Measurements from ENCODE around the gene DGKI.
A peak's percentile ranks its signal among the peaks of the same experiment; 100 is the strongest.

The DGKI gene

GRCh38 chr7:137446025-137446424 lies 400.7 kb downstream of the DGKI start:
- peak in 1 of 2 donors; percentile 18 for DNase-seq (ENCODE audit: low read depth in 2 of 2)
- H3K4me3 ChIP-seq (replicated peaks in 1 of 2; ENCODE audit: low read depth in 2 of 2, low read length in 2 of 2) = no peak overlapping the region
- TF ChIP-seq, protein P1, sequence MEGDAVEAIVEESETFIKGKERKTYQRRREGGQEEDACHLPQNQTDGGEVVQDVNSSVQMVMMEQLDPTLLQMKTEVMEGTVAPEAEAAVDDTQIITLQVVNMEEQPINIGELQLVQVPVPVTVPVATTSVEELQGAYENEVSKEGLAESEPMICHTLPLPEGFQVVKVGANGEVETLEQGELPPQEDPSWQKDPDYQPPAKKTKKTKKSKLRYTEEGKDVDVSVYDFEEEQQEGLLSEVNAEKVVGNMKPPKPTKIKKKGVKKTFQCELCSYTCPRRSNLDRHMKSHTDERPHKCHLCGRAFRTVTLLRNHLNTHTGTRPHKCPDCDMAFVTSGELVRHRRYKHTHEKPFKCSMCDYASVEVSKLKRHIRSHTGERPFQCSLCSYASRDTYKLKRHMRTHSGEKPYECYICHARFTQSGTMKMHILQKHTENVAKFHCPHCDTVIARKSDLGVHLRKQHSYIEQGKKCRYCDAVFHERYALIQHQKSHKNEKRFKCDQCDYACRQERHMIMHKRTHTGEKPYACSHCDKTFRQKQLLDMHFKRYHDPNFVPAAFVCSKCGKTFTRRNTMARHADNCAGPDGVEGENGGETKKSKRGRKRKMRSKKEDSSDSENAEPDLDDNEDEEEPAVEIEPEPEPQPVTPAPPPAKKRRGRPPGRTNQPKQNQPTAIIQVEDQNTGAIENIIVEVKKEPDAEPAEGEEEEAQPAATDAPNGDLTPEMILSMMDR (IDR thresholded peaks at IDR 0.05; ENCODE audit: low read depth, low read length) = no peak

DNA sequence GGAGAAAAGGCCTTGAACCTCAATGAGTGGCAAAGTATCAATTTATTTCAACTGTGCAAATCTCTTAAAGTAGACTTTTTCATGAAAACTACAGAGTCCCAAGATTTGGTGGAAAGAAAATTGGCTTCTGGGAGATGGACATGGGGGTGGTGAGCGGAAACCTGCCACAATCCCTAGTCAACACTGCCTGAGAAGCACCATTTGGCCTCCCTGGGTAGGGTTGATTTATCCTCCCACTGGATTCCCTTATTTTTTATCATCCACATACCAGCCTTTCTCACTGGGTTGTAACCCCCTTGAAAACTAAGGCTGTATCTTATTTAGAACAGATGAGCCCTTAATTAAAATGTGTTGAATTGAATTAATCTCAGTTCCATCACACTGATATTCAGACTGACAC lies 401.5 kb downstream of the DGKI start:
- no peak for DNase-seq (ENCODE audit: low read depth in 2 of 2)
- TF ChIP-seq, protein P1 (IDR thresholded peaks at IDR 0.05; ENCODE audit: low read depth, low read length) = no peak
- H3K4me3 ChIP-seq (replicated peaks in 1 of 2; ENCODE audit: low read depth in 2 of 2, low read length in 2 of 2) = no peak overlapping the region

- TF ChIP-seq, protein P1 (IDR thresholded peaks at IDR 0.05; ENCODE audit: low read depth, low read length) = no peak
- peak; percentile 52 to 57 for DNase-seq (ENCODE audit: low read depth in 2 of 2)
- no peak overlapping the region for H3K4me3 ChIP-seq (replicated peaks in 1 of 2; ENCODE audit: low read depth in 2 of 2, low read length in 2 of 2)
Observed at GRCh38 chr7:137443616-137444015, 403.2 kb downstream of the DGKI start.

DNA sequence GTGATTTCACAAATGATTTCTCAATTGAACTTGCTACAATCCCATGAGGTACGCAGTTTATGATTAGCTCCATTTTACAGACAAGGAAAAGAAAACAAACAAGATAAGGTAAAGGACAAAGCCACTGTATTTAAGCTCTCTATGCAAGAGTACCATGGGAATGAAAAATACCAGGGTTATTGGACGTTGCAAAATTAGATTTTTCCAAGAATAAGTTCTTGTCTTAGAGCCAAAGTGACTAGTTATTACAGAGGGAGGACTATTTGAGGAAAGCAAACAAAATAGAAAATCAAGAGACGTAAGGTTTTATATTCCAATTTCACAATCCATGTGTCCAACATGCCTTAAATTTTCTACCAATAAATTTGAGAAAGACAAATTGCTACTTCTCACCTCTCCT lies 405.3 kb downstream of the DGKI start:
- no peak overlapping the region for H3K4me3 ChIP-seq (replicated peaks in 1 of 2; ENCODE audit: low read depth in 2 of 2, low read length in 2 of 2)
- DNase-seq (ENCODE audit: low read depth in 2 of 2) = peak; percentile 20 to 48
- TF ChIP-seq, protein P1 (IDR thresholded peaks at IDR 0.05; ENCODE audit: low read depth, low read length) = no peak

- TF ChIP-seq, protein P1 (IDR thresholded peaks at IDR 0.05; ENCODE audit: low read depth, low read length) = no peak
- DNase-seq (ENCODE audit: low read depth in 2 of 2) = no peak
- no peak overlapping the region for H3K4me3 ChIP-seq (replicated peaks in 1 of 2; ENCODE audit: low read depth in 2 of 2, low read length in 2 of 2)
Observed at GRCh38 chr7:137439829-137440825, 406.6 kb downstream of the DGKI start.

DNA sequence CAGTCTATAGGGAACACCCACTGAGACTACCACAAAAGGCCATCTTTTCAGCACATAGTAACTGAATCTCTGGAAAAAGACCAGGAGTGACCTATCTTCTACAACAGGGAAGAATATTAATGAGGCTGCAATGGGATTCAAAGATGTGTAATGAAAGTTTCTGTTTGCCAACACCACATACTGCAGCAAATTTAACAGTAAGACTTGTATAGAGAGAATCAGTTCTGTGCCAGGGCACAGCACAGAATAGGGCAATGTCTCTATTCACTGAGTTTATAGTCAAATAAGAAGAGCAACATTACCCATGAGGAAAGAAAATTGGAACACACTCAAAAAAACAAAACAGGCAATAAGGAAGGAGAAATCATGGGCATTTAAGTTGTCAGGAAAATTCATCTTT lies 411.8 kb downstream of the DGKI start:
- no peak overlapping the region for H3K4me3 ChIP-seq (replicated peaks in 1 of 2; ENCODE audit: low read depth in 2 of 2, low read length in 2 of 2)
- TF ChIP-seq, protein P1 (IDR thresholded peaks at IDR 0.05; ENCODE audit: low read depth, low read length) = no peak
- no peak for DNase-seq (ENCODE audit: low read depth in 2 of 2)

Data from cardiac fibroblast (primary cell).